ENCODE results near the gene MTA3. TPM values are rescaled to one million over a fixed set of nuclear protein-coding genes. Genes with fewer than 3 reads are reported as not detected.

MTA3 gene
- total and polyA plus RNA-seq, 2 of the 8 experiments (the other 6 are each of a cell fraction or from before 2014, with no cell fraction given), result 125 to 184 TPM

- Histone ChIP-seq H3K4ac (replicated peaks; ENCODE audit: insufficient read length, low read depth, low read length) (no peak overlapping the region), H2BK12ac (ENCODE audit: low read depth, low read length) (no peak overlapping the region), H2BK20ac (ENCODE audit: low read length) (no peak overlapping the region), H4K20me1 (replicated peaks in 1 of 2; ENCODE audit: control insufficient read depth in 1 of 2, insufficient read depth in 2 of 2, low read length in 2 of 2) (no peaks in the 10 kb centered on the region), H3K14ac (ENCODE audit: insufficient read length) (no peak overlapping the region), H3K79me1 (ENCODE audit: low read depth, low read length) (no peaks in the 10 kb centered on the region), H3K9me3 (ENCODE audit: insufficient read depth in 2 of 2, low read depth in 1 of 2, low read length in 1 of 2) (no peaks in the 10 kb centered on the region), H3K9ac (replicated peaks in 1 of 4; ENCODE audit: extremely low read depth in 1 of 4, low read depth in 3 of 4, low read length in 3 of 4) (no peak overlapping the region), H3K79me2 (ENCODE audit: control insufficient read depth in 1 of 2, insufficient read depth in 2 of 2, low read length in 2 of 2) (no peaks in the 10 kb centered on the region), H3K23ac (ENCODE audit: insufficient read length) (no peak overlapping the region), H2AFZ (ENCODE audit: low read length) (no peak overlapping the region), H2BK15ac (ENCODE audit: low read length) (no peak overlapping the region), H2BK120ac (replicated peaks; ENCODE audit: low read depth, low read length) (no peak overlapping the region), H2AK5ac (ENCODE audit: low read depth, low read length) (no peak overlapping the region), H3K56ac (replicated peaks; ENCODE audit: insufficient read length, low read depth, low read length) (no peak overlapping the region), H3K27me3 (replicated peaks in 1 of 4; ENCODE audit: control insufficient read depth in 3 of 4, extremely low read depth in 1 of 4, insufficient read depth in 3 of 4, low read length in 3 of 4) (peaks cover 0 to 18% (median 14%) of the 10 kb centered on the region in 4 experiments; a peak in 6 of 7 replicates), H4K8ac (ENCODE audit: extremely low read depth, insufficient read depth, low read length) (no peak overlapping the region), H3K27ac (ENCODE audit: low read depth, low read length) (no peak overlapping the region), H3K4me1 (replicated peaks in 1 of 4; ENCODE audit: control insufficient read depth in 3 of 4, insufficient read depth in 4 of 4, low read length in 3 of 4) (peaks cover 2 to 6% (median 4%) of the 10 kb centered on the region in 4 experiments; a peak in 6 of 7 replicates), H3K18ac (ENCODE audit: extremely low read depth, low read length) (no peak overlapping the region), H2BK5ac (ENCODE audit: low read depth, low read length) (no peak overlapping the region), H4K5ac (ENCODE audit: insufficient read length, low read depth, low read length) (no peak overlapping the region), H3K4me2 (ENCODE audit: insufficient read depth in 1 of 2, low read depth in 2 of 2, low read length in 2 of 2) (peak overlapping the region in 1 of 2 experiments; percentile 70; a peak in 1 of 4 replicates), H3K36me3 (ENCODE audit: control insufficient read depth in 2 of 4, insufficient read depth in 4 of 4, low read length in 3 of 4) (no peaks in the 10 kb centered on the region), H4K91ac (replicated peaks; ENCODE audit: insufficient read length, low read length) (no peak overlapping the region), H3K4me3 (ENCODE audit: extremely low read depth in 1 of 4, insufficient read depth in 2 of 4, low read depth in 3 of 4, low read length in 4 of 4) (no peak overlapping the region; a peak in 1 of 8 replicates), H3K23me2 (ENCODE audit: low read depth, low read length) (peaks cover 9% of the 10 kb centered on the region; the same call in 1 of the 2 replicates)
- DNase-seq (ENCODE audit: low read depth in 1 of 2, low spot score in 2 of 2), result peak in 1 of 2 experiments; percentile 38
- ChIA-PET POLR2A (ENCODE audit: partially characterized antibody) (interaction anchor here (1.7 to 5.9 kb wide), 2 partner anchors 15 to 16 kb away, joined by 5 to 61 read pairs; no protein-coding TSS in a partner anchor), CTCF (ENCODE audit: partially characterized antibody) (interaction anchor here (0.6 to 2.2 kb wide), 18 partner anchors 10 to 804 kb away, joined by 3 to 9 read pairs (median 4); no protein-coding TSS in a partner anchor)
- WGBS, 2 experiments (ENCODE audit: extremely low coverage in 1 of 2, insufficient coverage in 1 of 2, insufficient read length in 1 of 2, insufficient replicate concordance in 2 of 2, low coverage in 1 of 2, low lambda C conversion rate in 2 of 2, missing lambda C conversion rate in 1 of 2), result 69% methylated on average over 8 of the region's 8 CpGs; no CpG with 5 or more reads in 1 of the 2 experiments
- FAIRE-seq, result peak; percentile 65
- TF ChIP-seq EGR1 (IDR thresholded peaks at IDR 0.05; ENCODE audit: borderline replicate concordance, low read depth, low read length) (no peak), CHD2 (IDR thresholded peaks at IDR 0.05; ENCODE audit: low read length) (no peak), SP1 (IDR thresholded peaks at IDR 0.05; ENCODE audit: low read depth, low read length) (no peak), ATF2 (IDR thresholded peaks at IDR 0.05; ENCODE audit: low read length) (no peak), RAD21 (IDR thresholded peaks at IDR 0.05 in 1 of 2, conservative IDR thresholded peaks at IDR 0.05 in 1 of 2; ENCODE audit: low read depth in 2 of 2, low read length in 2 of 2) (peak; percentile 28 to 59), TBP (IDR thresholded peaks at IDR 0.05; ENCODE audit: low read depth, low read length) (0 out of 2 replicates have a peak, but pooled peaks have one; percentile 8)
- TF ChIP-seq, protein P1, sequence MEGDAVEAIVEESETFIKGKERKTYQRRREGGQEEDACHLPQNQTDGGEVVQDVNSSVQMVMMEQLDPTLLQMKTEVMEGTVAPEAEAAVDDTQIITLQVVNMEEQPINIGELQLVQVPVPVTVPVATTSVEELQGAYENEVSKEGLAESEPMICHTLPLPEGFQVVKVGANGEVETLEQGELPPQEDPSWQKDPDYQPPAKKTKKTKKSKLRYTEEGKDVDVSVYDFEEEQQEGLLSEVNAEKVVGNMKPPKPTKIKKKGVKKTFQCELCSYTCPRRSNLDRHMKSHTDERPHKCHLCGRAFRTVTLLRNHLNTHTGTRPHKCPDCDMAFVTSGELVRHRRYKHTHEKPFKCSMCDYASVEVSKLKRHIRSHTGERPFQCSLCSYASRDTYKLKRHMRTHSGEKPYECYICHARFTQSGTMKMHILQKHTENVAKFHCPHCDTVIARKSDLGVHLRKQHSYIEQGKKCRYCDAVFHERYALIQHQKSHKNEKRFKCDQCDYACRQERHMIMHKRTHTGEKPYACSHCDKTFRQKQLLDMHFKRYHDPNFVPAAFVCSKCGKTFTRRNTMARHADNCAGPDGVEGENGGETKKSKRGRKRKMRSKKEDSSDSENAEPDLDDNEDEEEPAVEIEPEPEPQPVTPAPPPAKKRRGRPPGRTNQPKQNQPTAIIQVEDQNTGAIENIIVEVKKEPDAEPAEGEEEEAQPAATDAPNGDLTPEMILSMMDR (IDR thresholded peaks at IDR 0.05; ENCODE audit: control extremely low read depth in 1 of 3, insufficient read depth in 1 of 3, low read depth in 1 of 3, low read length in 3 of 3), result peak; percentile 57 to 74 (median 71)
These were observed 226.0 kb downstream of the MTA3 start for GRCh38 chr2:42794271-42795046.

Data from H1 (cell line).